GDM1 (cell line): Measurements from ENCODE around the gene DLGAP4.
"Not testable (repeated sequence)": the region's sequence is repeated elsewhere in the genome, so short reads cannot be mapped to it uniquely, and the experiment has no call there.

Experiments
- DNase-seq: peaks from one replicate; lab custom pipeline; 2025; lab: John Stamatoyannopoulos, UW

DLGAP4 gene

DNA sequence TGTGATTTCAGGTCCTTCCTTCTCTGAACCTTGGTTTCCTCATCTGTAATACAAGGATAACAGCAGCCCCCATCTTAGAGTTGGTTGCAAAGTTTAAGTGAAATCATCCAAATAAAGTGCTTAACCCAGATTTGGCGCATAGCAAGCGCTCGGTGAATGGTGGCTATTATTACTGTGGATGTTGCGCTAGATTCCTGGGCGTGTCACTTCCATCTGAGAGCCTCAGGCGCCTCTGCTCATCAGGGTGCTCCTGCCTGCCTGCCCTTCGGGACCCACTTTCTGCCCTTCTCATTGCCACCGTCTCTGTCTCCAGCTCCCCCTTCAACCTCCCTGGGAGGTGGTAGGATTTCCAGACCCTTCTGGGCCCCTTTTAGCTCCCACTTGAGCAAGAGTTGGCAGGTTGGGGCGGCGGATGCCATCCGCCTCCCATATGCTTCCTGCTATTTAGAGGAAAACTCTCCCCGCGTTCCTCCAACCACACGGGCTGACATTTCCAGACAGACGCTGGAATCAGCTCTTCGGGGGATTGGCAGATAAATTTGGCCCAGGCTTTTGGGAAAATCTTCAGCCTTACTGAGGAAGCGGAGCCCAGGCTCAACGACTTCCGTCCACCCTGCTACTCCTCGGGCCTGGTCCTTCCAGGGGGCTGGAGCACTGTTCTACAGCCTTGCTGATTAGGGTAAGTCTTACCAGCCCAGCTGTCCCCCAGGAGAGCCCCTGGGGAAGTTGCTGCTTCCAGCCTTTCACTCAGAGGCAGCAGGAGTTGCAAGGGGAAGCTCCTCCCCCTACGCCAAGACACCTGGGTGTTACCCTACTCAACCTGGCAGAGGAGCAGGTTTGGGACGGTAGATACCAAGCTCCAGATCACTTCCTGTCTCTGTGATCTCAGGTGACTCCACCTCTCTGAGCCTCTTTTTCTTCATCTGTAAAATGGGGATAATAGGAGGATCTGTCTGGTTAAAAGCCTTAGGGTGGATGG is 71.5 kb downstream of the DLGAP4 start:
- no peak for DNase-seq

DNA sequence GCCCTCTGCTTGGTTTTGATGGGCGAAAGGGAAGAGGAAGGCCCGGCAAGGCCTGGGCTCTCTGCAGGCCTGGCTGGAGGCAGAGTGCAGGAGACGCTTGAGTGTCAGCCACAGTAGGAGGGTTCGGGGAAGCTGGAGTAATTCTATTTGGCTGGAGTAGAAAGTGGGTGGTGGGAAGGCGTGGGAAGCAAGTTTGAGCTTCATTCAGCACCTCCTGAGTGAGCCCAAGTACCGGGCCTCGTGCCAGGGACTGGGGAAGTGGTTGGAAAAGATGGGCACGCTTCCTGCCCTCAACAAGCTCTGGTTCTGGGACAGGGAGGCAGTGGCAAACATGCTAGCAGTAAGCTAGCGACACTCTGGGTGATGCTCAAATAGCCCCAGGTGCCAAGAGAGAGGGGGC is 72.5 kb downstream of the DLGAP4 start:
- DNase-seq: no peak

DNA sequence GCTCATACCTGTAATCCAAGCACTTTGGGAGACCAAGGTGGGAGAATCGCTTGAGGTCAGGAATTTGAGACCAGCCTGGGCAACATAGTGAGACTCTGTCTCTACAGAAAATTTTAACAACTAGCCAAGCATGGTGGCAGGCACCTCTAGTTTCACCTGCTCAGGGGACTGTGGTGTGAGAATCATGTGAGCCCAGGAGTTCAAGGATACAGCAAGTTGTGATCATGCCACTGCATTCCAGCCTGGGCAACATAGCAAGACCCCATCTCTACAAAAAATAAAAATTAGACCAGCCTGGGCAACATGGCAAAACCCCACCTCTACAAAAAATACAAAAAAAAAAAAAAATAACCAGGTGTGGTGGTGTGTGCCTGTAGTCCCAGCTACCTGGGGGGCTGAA is 73.8 kb downstream of the DLGAP4 start:
- DNase-seq: not testable (repeated sequence)

DNA sequence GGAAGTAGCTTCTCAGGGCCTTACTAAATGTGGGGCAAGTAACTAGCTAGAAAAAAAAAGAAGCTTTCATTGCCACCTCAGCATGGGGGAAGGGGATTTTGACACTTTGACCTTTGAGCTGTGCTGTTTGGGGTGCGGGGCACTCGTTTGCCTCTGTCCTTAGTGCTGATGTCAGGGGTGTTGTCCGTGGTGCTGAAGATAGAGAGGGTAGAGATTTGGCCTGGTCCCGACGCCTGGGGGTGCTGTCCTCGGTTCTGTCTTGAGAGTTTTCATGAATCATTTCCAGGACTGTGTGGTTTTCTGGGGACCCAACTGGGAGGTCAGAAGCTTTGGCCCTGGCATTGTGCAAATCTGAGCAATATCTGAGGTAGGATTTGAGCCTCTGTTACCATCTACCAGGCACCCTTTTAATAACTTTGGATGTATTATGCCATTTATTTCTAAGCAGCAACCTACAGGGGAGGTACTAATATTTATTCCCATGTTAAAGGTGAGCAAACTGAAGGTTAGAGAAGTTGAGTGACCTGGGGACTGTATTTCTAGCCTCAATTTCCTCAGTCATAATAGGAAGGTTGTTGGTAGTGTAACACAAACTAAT is 78.0 kb downstream of the DLGAP4 start:
- peak; percentile 24 for DNase-seq

DNA sequence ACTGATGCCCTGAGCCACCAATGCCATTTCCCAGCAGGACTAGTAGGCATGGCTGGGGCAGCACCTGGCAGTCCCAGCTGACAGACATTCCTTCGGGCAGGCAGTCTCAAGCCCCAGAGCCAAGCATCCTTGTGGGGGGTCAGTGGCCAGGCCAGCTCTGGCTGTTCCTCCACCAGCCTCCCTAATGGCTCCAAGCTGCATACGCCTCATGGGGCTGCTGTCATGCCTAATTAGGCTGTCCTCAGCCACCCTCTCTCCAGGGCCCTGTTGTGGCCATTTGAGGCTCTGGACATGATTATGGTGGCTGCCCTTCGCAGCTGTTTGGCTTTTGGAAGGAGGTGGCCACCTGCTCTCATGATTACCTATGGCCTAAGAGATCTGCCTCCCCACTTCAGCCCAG is 79.4 kb downstream of the DLGAP4 start:
- DNase-seq: no peak

DNA sequence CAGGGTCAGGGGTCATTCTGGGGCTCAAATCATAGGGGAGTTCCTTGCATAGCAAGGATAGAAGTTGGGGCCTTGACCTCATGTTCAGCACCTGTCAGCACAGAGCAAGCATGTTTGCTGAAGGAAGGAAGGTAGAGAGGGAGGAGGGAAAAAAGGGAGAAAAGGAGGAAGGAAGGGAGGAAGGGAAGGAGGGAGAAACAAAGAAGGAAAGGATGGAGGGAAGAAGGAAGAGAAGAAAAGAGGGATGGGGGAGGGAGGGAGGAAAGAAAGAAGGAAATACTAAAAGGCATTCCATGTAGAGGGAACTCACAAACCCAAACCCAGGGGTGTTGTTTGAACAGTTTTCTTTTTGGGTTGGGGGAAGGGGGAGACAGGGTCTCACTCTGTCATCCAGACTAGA is 80.1 kb downstream of the DLGAP4 start:
- no peak for DNase-seq

GRCh38 chr20:36390269-36390668 is 84.1 kb downstream of the DLGAP4 start:
- no peak for DNase-seq

GRCh38 chr20:36390719-36391415 is 84.7 kb downstream of the DLGAP4 start:
- no peak for DNase-seq

- no peak for DNase-seq
These were observed 85.3 kb downstream of the DLGAP4 start for GRCh38 chr20:36391456-36391855.

GRCh38 chr20:36391955-36392354 is 85.8 kb downstream of the DLGAP4 start:
- no peak for DNase-seq

GRCh38 chr20:36392989-36393388 is 86.8 kb downstream of the DLGAP4 start:
- no peak for DNase-seq

- DNase-seq: no peak
These were observed 88.3 kb downstream of the DLGAP4 start for GRCh38 chr20:36394340-36394965.

GRCh38 chr20:36396340-36396739 is 90.2 kb downstream of the DLGAP4 start:
- no peak for DNase-seq

DNA sequence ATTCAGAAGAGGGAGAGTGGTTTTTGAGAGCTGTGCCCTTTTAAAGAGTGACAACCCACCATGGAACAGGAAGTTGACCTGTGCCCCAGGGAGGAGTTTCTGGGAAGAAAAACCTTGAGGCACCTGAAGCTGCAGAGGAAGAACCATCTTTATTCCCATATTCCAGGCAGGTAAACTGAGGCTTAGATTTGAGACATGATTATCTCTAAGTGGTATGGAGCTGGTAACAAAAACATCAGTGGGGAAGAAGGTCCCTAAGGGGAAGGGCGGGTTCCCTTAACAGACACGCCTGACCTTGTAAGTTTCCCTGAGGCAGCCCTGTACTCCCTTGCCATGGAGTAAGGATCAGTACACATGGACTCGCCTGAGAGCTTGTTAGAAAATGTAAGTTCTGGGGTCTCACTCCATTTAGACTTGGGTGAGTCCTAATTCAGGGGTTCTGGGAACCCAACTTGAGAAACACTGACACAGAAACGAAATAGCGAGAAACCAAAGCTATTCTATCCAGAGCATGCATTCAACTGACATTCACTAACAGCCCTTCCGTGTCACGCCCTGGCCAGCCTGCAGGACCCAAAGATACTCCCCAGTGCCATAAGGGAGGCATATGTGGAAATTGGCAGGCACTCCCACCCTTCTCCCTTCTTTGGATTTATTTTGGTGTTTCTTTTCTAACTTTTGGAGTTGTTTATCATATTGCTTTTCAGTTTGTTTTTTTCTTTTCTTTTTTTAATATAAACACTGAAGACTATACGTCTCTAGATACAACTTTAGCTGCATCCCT is 90.9 kb downstream of the DLGAP4 start:
- no peak for DNase-seq

- DNase-seq: no peak
These were observed 92.4 kb downstream of the DLGAP4 start for GRCh38 chr20:36398515-36398914.

DNA sequence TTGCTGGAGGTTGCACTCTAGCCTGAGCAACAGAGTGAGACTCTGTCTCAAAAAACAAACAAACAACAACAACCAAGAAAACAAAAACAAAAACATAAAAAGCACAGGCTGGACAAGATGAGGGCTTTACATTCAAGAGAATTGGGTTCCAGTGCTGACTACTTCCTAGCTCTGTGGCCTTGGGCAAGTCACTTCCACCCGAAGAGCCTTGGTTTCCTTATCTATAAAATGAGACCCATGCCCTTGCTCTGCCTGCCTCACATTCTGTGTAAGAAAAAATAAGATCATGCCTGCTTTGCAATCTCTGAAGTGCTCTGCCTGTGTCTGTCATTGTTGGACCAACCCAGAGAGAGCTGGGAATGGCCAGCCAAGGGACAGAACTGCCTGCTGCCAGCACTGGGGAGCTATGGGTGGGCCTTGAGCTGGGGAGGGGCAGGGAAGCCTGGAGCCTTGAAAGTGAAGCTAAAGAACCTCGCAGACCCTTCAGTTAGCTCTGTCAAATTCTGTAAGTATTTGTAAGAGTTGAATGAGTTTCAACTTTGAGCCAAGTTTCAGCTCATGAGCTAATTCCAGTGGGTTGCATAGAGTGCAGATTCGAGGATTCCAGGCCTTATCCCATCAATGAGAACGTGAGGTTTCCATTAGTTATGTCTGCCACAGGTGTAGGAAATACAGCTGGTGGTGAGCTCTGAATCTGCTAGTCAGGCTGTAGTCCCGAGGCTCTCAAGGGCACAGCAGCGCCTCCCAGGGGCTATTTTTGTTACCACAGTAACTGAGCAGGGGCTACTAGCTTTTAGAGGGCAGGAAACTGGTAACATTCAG is 93.2 kb downstream of the DLGAP4 start:
- DNase-seq: peak; percentile 6

DNA sequence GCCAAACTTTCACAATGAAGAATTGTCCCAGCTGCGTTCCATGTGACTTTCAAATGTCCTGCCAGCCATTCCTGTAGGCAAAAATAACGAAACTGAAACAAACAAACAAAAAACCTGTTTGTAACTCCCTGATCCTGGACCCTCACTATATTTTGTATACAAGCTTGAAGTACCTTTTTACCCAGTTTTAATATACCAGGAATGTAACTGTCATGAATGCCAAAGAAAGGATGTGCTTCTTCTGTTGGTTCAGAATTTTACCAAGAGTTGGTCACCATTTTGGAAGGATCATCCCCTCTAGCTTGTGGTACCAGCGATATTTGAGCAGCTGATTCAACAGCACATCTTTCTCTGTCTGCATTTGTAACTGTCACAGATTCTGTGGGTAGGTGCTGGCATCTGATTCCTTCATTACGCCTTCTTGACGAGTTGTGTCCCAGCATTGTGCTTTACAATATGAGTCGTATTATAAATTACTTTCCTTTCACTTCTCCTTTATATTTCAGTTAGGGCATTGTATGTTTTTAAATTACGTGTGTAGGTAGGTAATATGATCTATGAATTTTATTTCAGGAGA is 93.9 kb downstream of the DLGAP4 start:
- no peak for DNase-seq

- DNase-seq: no peak
These were observed 95.0 kb downstream of the DLGAP4 start for GRCh38 chr20:36400909-36401735.

GRCh38 chr20:36402708-36403107 is 96.6 kb downstream of the DLGAP4 start:
- no peak for DNase-seq
